HG02852 (cell line): ENCODE data around the gene PPFIA4.

ENCODE experiments used
- ATAC-seq: cut with Tn5 transposase; IDR thresholded peaks from one replicate; pipeline ENCODE4 v1.9.1; 2021; ENCODE audit warnings: mild to moderate bottlenecking, moderate library complexity; ENCODE audit not compliant: unreplicated experiment

PPFIA4 gene

DNA sequence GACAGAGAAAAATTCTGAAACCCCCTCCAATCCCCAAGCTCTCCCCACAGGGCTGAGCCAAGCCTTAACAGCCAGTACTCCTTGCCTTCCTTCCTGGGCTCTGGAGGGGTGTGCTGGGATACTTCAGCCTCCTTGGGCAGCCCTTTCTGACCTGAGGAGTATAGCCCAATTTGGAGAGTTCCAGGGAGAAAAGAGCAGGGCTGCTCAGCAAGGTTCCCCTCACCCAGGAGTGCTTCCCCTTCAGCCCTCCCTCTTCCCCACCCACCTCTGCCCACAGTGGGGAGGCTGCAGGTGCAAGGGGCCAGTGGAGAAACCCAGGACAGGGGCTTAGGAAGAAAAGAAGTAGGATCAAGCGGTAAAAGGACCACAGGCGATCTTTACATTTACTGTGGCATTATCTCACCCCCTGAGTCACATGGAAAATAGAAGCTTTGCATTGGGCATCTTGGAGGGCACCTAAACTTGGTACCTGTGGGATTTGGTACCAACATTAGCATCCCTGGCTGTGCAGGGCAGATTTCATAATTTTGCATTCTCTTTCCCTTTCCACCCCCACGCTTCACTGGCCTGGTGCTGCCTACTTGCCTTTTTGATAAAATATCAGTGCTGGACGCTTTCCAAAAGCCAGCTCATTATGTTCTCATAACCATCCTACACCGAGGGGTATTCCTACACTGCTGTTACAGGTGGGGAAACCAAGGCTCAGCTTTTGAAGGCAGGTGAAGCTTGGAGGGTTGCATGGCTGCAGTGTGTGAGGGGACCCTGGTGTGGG is 98.4 kb downstream of the PPFIA4 start:
- ATAC-seq, result no peak

DNA sequence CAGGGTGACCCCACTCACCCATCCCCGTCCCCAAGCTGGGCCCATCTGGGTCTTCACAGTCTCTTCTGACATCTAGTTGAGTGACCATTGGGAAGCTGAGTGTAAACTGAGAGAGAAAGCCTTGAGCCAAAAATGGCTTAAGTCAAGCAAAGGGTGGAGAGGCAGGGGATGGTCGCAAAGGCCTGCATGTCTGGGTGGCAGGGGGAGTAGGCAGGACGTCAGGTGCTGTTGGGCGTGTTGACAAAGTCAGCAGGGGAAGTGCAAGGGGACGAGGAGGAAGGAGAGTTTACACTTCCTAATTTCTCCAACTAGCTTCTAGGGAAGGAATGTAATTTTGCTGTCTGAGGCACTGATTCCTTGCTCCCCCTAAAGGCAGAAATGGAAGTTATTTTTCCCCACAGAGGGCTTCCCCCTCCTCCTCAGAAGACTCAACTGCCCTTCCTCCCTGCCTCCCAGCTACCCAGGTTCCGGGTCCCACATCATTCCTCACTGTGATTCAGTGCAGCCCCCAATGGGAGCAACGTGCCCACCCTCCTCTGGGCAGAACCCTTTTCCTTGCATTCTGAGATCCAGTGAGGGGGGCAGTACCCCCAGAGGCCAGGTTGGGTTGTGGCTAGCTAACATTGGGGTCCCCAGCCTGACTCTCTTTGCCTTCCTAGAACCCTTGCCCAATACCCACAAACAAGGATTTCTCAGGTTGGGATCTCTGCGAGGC is 100.0 kb downstream of the PPFIA4 start:
- ATAC-seq, result no peak

DNA sequence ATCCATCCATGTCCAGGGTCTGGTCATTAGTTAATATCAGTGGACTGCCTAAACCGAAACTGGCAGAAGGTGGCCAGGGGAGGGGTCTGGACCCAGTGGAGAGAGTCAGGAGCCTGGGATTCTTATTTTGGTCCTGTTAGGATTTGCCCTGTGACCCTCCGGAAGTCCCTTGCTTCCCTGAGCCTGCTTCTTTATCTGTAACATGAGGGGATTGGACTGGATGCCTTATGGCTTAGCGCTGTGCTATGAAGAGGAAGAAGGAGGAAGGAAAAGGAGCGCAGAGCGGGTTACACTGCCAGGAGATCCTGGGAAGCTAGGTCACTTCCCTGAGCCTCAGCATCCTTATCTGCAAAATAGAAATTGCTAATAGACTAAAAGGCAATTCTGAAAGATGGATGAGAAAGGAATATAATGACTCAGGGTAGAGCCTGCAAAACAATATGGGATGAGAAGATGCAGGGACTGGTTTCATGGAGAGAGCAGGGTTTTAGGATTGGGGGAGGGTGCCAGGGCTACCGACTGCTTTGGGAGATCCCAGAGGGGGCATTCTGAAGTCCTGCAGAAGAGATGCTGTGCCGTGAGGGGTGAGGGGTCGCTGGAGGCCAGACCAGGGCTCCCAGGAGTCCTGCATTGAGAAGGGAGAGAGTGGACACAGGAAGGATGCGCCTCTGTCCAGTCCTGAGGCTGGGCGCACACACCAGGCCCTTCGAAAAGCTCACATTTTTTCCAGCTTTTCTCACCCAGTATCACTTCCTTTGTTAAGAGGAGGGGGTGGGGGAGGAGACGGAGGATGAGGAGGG is 100.8 kb downstream of the PPFIA4 start:
- ATAC-seq, result no peak

DNA sequence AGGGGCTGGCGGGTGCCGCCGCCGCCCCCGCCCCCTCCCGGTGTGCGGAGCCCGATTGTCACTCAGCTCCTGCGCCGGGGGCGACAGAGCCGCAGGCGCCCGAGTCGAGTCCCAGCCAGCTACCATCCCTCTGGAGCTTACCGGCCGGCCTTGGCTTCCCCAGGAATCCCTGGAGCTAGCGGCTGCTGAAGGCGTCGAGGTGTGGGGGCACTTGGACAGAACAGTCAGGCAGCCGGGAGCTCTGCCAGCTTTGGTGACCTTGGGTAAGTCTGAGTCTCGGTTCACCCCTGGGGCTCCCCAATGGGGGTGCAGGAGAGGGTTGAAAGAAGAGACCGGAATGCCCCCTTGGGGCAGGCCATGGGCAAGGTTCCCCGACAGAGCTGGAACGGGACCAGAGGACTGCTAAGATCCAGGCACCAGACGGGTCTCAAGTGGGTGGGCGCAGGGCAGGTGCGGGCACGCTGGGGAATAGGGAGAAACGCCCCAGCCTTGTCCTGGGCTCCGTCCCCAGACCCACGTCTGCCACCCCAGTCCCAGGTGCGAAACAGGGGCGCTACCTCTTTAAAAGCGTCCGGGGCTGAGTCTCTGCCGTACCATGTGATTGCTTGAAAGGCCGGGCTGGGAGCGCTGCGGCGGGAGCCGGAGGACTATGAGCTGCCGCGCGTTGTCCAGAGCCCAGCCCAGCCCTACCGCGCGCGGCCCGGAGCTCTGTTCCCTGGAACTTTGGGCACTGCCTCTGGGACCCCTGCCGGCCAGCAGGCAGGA is 101.6 kb downstream of the PPFIA4 start, which contains the start of gene ADORA1:
ADORA1 (plus strand) TSS at position 61 of the 765 bp plus-strand sequence. CDS start 1,116 bp downstream, outside the sequence.
- no peak for ATAC-seq

DNA sequence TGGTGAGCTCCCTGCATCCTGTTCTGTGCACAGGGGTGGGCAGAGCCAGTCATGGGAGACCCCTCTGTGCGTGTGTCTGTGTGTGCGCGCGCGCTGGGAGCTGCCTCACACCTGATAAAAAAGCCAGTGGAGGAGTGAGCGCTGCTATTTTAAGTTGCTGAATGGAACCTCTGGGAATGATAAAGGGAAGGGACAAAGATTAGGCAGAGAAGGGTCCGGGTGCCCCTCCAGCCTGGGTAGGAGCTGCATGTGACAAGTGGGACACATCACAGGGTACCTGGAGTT is 102.1 kb downstream of the PPFIA4 start:
- no peak for ATAC-seq
